ENCODE data around the gene FUT2.

Gene FUT2

GRCh38 chr19:48738557-48739403, 43.0 kb downstream of the FUT2 start:
- Histone ChIP-seq H3K27me3 (ENCODE audit: low read depth, low read length) (peaks cover 6% of the 10 kb centered on the region), H3K4me3 (ENCODE audit: low read depth in 1 of 2, low read length in 2 of 2) (peak overlapping the region; percentile 23 to 62), H3K9me3 (ENCODE audit: control insufficient read depth in 1 of 2, low read length in 2 of 2) (no peaks in the 10 kb centered on the region), H3K27ac (ENCODE audit: low read length) (peak overlapping the region; percentile 40), H3K36me3 (ENCODE audit: control insufficient read depth in 1 of 2, insufficient read depth in 2 of 2, low read length in 2 of 2) (no peaks in the 10 kb centered on the region), H3K4me1 (ENCODE audit: control insufficient read depth in 1 of 2, insufficient read depth in 2 of 2, low read length in 2 of 2) (peaks cover 0 to 5% of the 10 kb centered on the region in 2 donors)

DNA sequence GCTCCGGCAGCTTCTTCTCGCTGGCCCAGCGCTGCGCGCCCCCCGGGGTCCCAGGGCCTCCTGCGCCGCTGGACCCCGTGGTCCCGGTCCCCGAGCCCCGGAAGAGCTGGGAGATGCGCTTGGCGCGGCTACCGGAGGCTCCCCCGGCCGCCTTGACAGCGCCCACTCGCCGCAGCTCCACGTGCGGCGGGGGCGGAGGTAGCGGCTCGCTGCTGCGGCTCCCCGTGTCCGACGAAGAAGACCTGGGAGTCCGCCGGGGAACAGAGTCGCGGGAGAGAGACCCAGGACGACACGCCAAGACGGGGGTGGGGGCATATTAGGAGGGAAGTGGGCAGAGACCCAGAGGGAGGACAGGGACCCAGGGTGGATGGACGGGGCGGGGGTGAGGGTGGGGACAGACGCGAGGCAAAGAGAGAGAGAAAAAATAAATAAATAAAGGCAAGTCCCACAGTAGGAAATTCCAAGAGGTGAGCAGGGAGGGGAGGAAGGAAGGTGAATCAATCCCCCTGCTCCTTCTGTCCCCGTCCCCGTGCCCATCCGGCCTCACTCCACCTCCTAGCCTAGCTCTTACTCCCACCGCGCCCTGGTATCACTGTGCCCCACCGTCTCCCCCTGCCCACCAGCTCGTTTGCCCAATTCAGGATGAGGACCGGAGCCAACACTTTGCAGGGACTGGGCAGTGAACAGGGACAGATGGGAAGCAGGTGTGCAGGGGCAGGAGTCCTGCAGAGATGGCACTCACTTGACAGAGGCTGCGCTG, 43.8 kb downstream of the FUT2 start:
- peak overlapping the region; percentile 1 to 62 for H3K4me3 ChIP-seq (ENCODE audit: low read depth in 1 of 2, low read length in 2 of 2)
- peaks cover 6% of the 10 kb centered on the region for H3K27me3 ChIP-seq (ENCODE audit: low read depth, low read length)
- no peak overlapping the region for H3K27ac ChIP-seq (ENCODE audit: low read length)
- no peaks in the 10 kb centered on the region for H3K9me3 ChIP-seq (ENCODE audit: control insufficient read depth in 1 of 2, low read length in 2 of 2)
- H3K36me3 ChIP-seq (ENCODE audit: control insufficient read depth in 1 of 2, insufficient read depth in 2 of 2, low read length in 2 of 2) = no peaks in the 10 kb centered on the region
- H3K4me1 ChIP-seq (ENCODE audit: control insufficient read depth in 1 of 2, insufficient read depth in 2 of 2, low read length in 2 of 2) = peaks cover 0 to 5% of the 10 kb centered on the region in 2 donors

GRCh38 chr19:48740164-48740972, 44.6 kb downstream of the FUT2 start, which contains the start of gene RASIP1:
Gene RASIP1, minus strand, starts transcription at chr19:48740610. Its CDS starts 328 bp downstream, at chr19:48740282.
- H3K4me1 ChIP-seq (ENCODE audit: control insufficient read depth in 1 of 2, insufficient read depth in 2 of 2, low read length in 2 of 2) = peaks cover 0 to 5% of the 10 kb centered on the region in 2 donors
- peaks cover 6% of the 10 kb centered on the region for H3K27me3 ChIP-seq (ENCODE audit: low read depth, low read length)

DNA sequence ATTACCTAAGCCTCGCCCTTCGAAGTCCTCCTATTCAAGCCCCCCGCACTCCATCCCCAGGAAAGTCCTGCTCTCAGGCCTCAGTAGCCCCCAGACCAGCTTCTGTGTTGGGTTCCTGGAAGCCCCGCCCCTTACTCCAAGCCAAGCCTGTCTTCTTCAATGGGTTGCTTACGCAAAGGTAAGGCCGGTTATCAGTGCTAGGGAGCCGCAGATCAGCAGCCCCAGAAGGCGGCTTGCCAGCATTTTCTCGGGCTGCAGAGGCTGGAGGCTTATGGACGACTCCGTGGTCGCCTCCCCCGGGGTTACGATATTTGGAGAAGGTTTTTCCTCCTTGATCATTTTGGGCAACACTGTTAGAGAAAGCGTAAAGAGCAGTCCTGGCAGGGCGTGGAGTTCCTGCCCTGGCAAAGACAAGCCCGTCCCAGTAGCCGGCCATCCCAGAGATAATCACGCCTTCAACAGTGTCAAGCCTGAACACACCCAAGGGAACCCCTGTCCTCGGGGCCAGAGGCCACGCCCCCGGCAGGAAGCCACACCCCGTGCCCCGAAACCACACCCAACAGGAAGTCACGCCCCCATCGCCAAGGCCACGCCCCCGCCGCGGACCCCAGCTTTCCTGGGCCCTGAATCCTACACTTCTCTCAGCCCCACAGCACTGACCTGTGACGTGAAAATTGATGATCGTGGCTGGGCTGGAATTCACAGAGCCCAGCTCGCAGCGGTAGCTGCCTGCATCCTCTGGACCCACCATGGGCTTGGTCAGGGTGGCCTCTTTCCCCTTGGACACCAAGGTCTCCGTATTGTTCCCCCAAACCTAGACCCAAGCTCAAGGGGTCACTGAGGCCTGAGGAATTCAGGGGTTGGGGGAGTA, 45.6 kb downstream of the FUT2 start:
- Histone ChIP-seq H3K9me3 (ENCODE audit: control insufficient read depth in 1 of 2, low read length in 2 of 2) (no peaks in the 10 kb centered on the region), H3K36me3 (ENCODE audit: control insufficient read depth in 1 of 2, insufficient read depth in 2 of 2, low read length in 2 of 2) (no peaks in the 10 kb centered on the region), H3K27ac (ENCODE audit: low read length) (peak overlapping the region; percentile 31), H3K4me3 (ENCODE audit: low read depth in 1 of 2, low read length in 2 of 2) (peak overlapping the region in 1 of 2 donors; percentile 14), H3K27me3 (ENCODE audit: low read depth, low read length) (peaks cover 6% of the 10 kb centered on the region), H3K4me1 (ENCODE audit: control insufficient read depth in 1 of 2, insufficient read depth in 2 of 2, low read length in 2 of 2) (peaks cover 0 to 5% of the 10 kb centered on the region in 2 donors)

More at GRCh38 chr19:48740164-48740972, 44.6 kb downstream of the FUT2 start, which contains the start of gene RASIP1:
- Histone ChIP-seq H3K27ac (ENCODE audit: low read length) (peak within 1 kb of the TSS; percentile 16), H3K36me3 (ENCODE audit: control insufficient read depth in 1 of 2, insufficient read depth in 2 of 2, low read length in 2 of 2) (no peaks in the 10 kb centered on the region), H3K4me3 (ENCODE audit: low read depth in 1 of 2, low read length in 2 of 2) (peak within 1 kb of the TSS; percentile 1 to 62), H3K9me3 (ENCODE audit: control insufficient read depth in 1 of 2, low read length in 2 of 2) (no peaks in the 10 kb centered on the region)

DNA sequence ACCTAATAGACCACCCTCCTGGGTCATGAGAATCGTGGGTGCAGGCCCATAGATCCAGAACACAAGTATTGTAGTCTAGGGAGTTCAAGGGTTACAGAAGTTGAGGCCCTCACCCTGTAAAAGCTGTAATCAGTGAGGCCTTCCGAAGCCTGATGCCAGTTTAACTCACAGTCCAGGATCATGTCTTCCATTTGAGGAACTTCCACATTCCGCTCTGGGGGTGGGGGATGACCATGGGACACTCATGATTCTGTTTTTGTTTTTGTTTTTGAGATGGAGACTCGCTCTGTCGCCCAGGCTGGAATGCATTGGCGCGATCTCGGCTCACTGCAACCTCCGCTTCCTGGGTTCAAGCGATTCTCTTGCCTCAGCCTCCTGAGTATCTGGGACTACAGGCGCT, 46.3 kb downstream of the FUT2 start:
- H3K27ac ChIP-seq (ENCODE audit: low read length) = peak overlapping the region; percentile 31
- H3K9me3 ChIP-seq (ENCODE audit: control insufficient read depth in 1 of 2, low read length in 2 of 2) = no peaks in the 10 kb centered on the region
- no peaks in the 10 kb centered on the region for H3K36me3 ChIP-seq (ENCODE audit: control insufficient read depth in 1 of 2, insufficient read depth in 2 of 2, low read length in 2 of 2)
- peaks cover 6% of the 10 kb centered on the region for H3K27me3 ChIP-seq (ENCODE audit: low read depth, low read length)
- H3K4me3 ChIP-seq (ENCODE audit: low read depth in 1 of 2, low read length in 2 of 2) = no peak overlapping the region
- H3K4me1 ChIP-seq (ENCODE audit: control insufficient read depth in 1 of 2, insufficient read depth in 2 of 2, low read length in 2 of 2) = peaks cover 0 to 9% of the 10 kb centered on the region in 2 donors

DNA sequence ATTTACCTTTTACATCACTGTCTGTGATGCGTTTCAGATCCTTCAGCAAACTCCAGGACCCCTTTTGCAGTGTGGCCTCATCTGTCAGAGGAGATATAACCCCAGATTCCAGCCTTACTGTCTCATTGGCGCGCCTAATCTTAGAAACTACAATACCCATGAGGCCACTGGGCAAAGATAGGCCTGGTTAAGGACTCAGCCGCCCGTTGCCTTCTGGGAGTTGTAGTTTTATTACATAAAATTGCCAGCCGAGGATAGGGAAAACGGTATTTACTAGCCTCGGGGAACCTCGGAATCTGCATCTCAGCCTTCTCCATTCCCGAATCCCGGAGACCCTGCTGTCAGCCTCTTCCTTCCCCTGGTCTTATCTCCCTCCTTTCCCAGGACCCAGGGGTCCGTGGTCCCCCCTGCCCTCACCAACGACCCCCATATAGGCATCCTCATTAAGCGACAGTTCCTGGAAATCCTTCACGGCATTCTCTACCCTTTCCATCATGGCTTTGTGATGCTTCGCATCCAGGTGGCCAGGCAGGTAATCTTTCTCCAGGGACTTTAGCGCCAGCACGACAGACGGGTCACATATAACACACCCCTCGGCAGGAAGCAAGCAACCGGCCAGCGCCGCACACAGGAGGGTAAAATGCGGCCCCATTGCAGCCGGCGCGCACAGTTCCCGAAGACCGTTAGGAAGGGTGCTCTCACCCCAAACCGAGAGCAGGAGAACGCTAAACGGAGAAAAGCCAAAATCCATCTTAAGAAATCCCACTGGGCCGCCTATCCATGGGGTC, 49.6 kb downstream of the FUT2 start:
- H3K4me1 ChIP-seq (ENCODE audit: control insufficient read depth in 1 of 2, insufficient read depth in 2 of 2, low read length in 2 of 2) = peaks cover 0 to 7% of the 10 kb centered on the region in 2 donors
- no peak overlapping the region for H3K4me3 ChIP-seq (ENCODE audit: low read depth in 1 of 2, low read length in 2 of 2)
- H3K27me3 ChIP-seq (ENCODE audit: low read depth, low read length) = no peaks in the 10 kb centered on the region
- H3K9me3 ChIP-seq (ENCODE audit: control insufficient read depth in 1 of 2, low read length in 2 of 2) = no peaks in the 10 kb centered on the region
- H3K36me3 ChIP-seq (ENCODE audit: control insufficient read depth in 1 of 2, insufficient read depth in 2 of 2, low read length in 2 of 2) = no peaks in the 10 kb centered on the region
- no peak overlapping the region for H3K27ac ChIP-seq (ENCODE audit: low read length)

- H3K36me3 ChIP-seq (ENCODE audit: control insufficient read depth in 1 of 2, insufficient read depth in 2 of 2, low read length in 2 of 2) = no peaks in the 10 kb centered on the region
- peaks cover 0 to 7% of the 10 kb centered on the region in 2 donors for H3K4me1 ChIP-seq (ENCODE audit: control insufficient read depth in 1 of 2, insufficient read depth in 2 of 2, low read length in 2 of 2)
- H3K27me3 ChIP-seq (ENCODE audit: low read depth, low read length) = no peaks in the 10 kb centered on the region
- no peak overlapping the region for H3K27ac ChIP-seq (ENCODE audit: low read length)
- H3K9me3 ChIP-seq (ENCODE audit: control insufficient read depth in 1 of 2, low read length in 2 of 2) = no peaks in the 10 kb centered on the region
- H3K4me3 ChIP-seq (ENCODE audit: low read depth in 1 of 2, low read length in 2 of 2) = no peak overlapping the region
These were observed 50.3 kb downstream of the FUT2 start for GRCh38 chr19:48746110-48746509.

DNA sequence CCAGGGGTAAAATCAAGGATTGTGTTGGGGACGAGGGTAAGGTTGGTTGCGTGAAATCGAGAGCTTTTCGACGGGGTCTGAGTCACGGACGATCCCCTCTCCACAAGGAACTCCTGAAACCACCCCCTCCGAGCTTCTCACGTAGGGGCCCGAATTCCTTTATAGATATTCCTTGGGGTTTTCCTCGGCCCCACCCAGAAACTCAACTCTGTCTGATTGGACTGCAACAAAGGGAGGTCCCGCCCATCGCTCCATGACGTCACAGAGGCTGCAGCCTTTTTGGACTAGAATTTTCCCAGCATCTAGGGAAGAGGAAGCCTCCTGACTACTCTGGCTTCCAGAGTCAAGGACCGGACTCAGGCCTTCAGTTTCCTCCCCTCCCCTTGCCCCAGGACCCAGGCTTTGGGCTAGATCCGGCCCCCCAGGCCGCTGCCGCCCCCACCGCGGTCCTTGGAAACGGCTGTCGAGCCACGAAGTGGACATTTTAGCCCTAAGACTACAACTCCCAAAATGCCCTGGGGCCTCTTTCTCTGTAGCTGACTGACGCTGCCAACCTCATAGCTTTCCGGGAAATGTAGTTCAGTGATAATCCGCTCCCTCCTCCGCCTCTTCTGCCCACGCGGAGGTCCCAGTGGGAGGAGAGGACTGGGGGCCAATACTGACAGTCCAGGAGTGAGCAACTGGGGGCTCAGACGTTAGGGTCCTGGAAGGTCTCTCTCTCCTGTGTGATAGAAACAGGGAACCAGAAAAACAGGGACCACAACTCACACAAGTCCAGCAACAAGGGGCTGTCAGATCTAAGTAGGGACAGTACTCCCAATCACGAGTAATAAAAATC, 51.2 kb downstream of the FUT2 start, which contains the start of gene IZUMO1:
IZUMO1 (minus strand) TSS at position 172 of the 838 bp plus-strand sequence. CDS start 1,050 bp downstream, outside the sequence.
- Histone ChIP-seq H3K4me1 (ENCODE audit: control insufficient read depth in 1 of 2, insufficient read depth in 2 of 2, low read length in 2 of 2) (peaks cover 0 to 7% of the 10 kb centered on the region in 2 donors), H3K4me3 (ENCODE audit: low read depth in 1 of 2, low read length in 2 of 2) (peak within 1 kb of the TSS; percentile 16 to 44), H3K27ac (ENCODE audit: low read length) (no peak within 1 kb of the TSS), H3K27me3 (ENCODE audit: low read depth, low read length) (no peaks in the 10 kb centered on the region), H3K9me3 (ENCODE audit: control insufficient read depth in 1 of 2, low read length in 2 of 2) (no peaks in the 10 kb centered on the region), H3K36me3 (ENCODE audit: control insufficient read depth in 1 of 2, insufficient read depth in 2 of 2, low read length in 2 of 2) (no peaks in the 10 kb centered on the region)

GRCh38 chr19:48749571-48750198, 53.9 kb downstream of the FUT2 start:
- no peak overlapping the region for H3K4me3 ChIP-seq (ENCODE audit: low read depth in 1 of 2, low read length in 2 of 2)
- H3K9me3 ChIP-seq (ENCODE audit: control insufficient read depth in 1 of 2, low read length in 2 of 2) = no peaks in the 10 kb centered on the region
- H3K4me1 ChIP-seq (ENCODE audit: control insufficient read depth in 1 of 2, insufficient read depth in 2 of 2, low read length in 2 of 2) = peaks cover 0 to 17% of the 10 kb centered on the region in 2 donors
- H3K36me3 ChIP-seq (ENCODE audit: control insufficient read depth in 1 of 2, insufficient read depth in 2 of 2, low read length in 2 of 2) = no peaks in the 10 kb centered on the region
- H3K27me3 ChIP-seq (ENCODE audit: low read depth, low read length) = no peaks in the 10 kb centered on the region
- no peak overlapping the region for H3K27ac ChIP-seq (ENCODE audit: low read length)

Measured in muscle layer of duodenum (tissue), 2 donors.